HepG2 (cell line): Measurements from ENCODE around the gene KLHL40. TPM values are rescaled to one million over a fixed set of nuclear protein-coding genes. Genes with fewer than 3 reads are reported as not detected.

Experiments
- ARNT2 ChIP-seq: sonication (generic); formaldehyde crosslinking; IDR thresholded peaks from 2 replicates; pipeline ENCODE4 v1.8.0; 2022; ENCODE audit warnings: mild to moderate bottlenecking, low read depth, missing genetic modification reagents, moderate library complexity
- EED ChIP-seq: sonication (generic); formaldehyde crosslinking; IDR thresholded peaks from 2 replicates; pipeline ENCODE4 v1.5.0; 2020; ENCODE audit warnings: mild to moderate bottlenecking, missing genetic modification reagents
- HMG20B ChIP-seq: conservative IDR thresholded peaks from 2 replicates; pipeline ENCODE4 v1.6.1; 2016; ENCODE audit warnings: missing genetic modification reagents, missing compliant biosample characterization
- PITX1 ChIP-seq: sonication (generic); formaldehyde crosslinking; IDR thresholded peaks from 2 replicates; pipeline ENCODE4 v1.5.1; 2020; ENCODE audit warnings: mild to moderate bottlenecking, missing genetic modification reagents
- RARG ChIP-seq: sonication (generic); formaldehyde crosslinking; IDR thresholded peaks from 2 replicates; pipeline ENCODE4 v1.4.0; 2020; ENCODE audit warnings: low read depth, mild to moderate bottlenecking, missing genetic modification reagents
- RXRA ChIP-seq: sonication (generic); formaldehyde crosslinking; IDR thresholded peaks from 2 replicates; pipeline ENCODE4 v1.5.1; 2020; ENCODE audit warnings: missing genetic modification reagents
- SRSF4 ChIP-seq: fragments of 200-400 bp; formaldehyde crosslinking; IDR thresholded peaks from one replicate; pipeline ENCODE4 v1.6.1; 2018; ENCODE audit warnings: mild to moderate bottlenecking, low read depth, low read length, moderate library complexity; ENCODE audit not compliant: poor library complexity, severe bottlenecking
- TBX2 ChIP-seq: sonication (generic); formaldehyde crosslinking; IDR thresholded peaks from 2 replicates; pipeline ENCODE4 v1.5.0; 2020; ENCODE audit warnings: missing genetic modification reagents, mild to moderate bottlenecking, borderline replicate concordance
- ZGPAT ChIP-seq: IDR thresholded peaks from 2 replicates; pipeline ENCODE4 v1.6.1; 2016; ENCODE audit warnings: mild to moderate bottlenecking
- ZNF12 ChIP-seq: sonication (generic); formaldehyde crosslinking; IDR thresholded peaks from 2 replicates; pipeline ENCODE4 v1.5.0; 2020; ENCODE audit warnings: missing genetic modification reagents
- ZNF589 ChIP-seq: sonication (generic); formaldehyde crosslinking; conservative IDR thresholded peaks from 2 replicates; pipeline ENCODE4 v1.8.0; 2022; ENCODE audit warnings: mild to moderate bottlenecking, moderate library complexity, missing genetic modification reagents
- ZNF878 ChIP-seq: sonication (generic); formaldehyde crosslinking; IDR thresholded peaks from 2 replicates; pipeline ENCODE4 v1.8.1; 2023; ENCODE audit warnings: mild to moderate bottlenecking, missing genetic modification reagents, moderate library complexity
- ZSCAN5A ChIP-seq: sonication (generic); formaldehyde crosslinking; IDR thresholded peaks from 2 replicates; pipeline ENCODE4 v1.8.0; 2022; ENCODE audit warnings: mild to moderate bottlenecking, missing genetic modification reagents, borderline replicate concordance
- polyA plus RNA-seq, 8 experiments: library from polyadenylated mRNA; depleted of rRNA in 3 of 8; stranded (reverse) in 7 of 8; unstranded in 1 of 8; fragments of >200 nt; fragmentation: Illumina TruSeq in 4 of 8; extraction: Trizol in 4 of 8; gene quantifications; 2 replicates each; pipeline versions ENCODE4 v1.2.1 to v1.2.3, GENCODE V29; 2011 to 2016; ENCODE audit warnings: low read depth in 4 of 8, missing spikeins in 1 of 8, mixed read lengths in 1 of 8; ENCODE audit not compliant: insufficient read depth in 1 of 8
- total RNA-seq, 5 experiments: library from RNA; depleted of rRNA; stranded (reverse); fragments of >200 nt; fragmentation: Illumina TruSeq; extraction: Trizol; gene quantifications; 2 replicates each; pipeline ENCODE4 v1.2.3, GENCODE V29; 2016; ENCODE audit warnings: low read depth in 1 of 5
- TF ChIP-seq, protein P1 (sequence below): sonication (generic); formaldehyde crosslinking; IDR thresholded peaks from 2 replicates; pipeline ENCODE4 v1.5.0; 2020; ENCODE audit warnings: missing genetic modification reagents
- TF ChIP-seq, protein P2 (sequence below): conservative IDR thresholded peaks from 2 replicates; pipeline ENCODE4 v1.6.1; 2018; ENCODE audit warnings: missing genetic modification reagents
- TF ChIP-seq, protein P3 (sequence below): sonication (generic); formaldehyde crosslinking; IDR thresholded peaks from 2 replicates; pipeline ENCODE4 v1.5.0; 2020; ENCODE audit warnings: missing genetic modification reagents
- TF ChIP-seq, protein P4 (sequence below): sonication (generic); formaldehyde crosslinking; IDR thresholded peaks from 2 replicates; pipeline ENCODE4 v1.4.0; 2020; ENCODE audit warnings: missing genetic modification reagents
- TF ChIP-seq, protein P5 (sequence below): sonication (generic); formaldehyde crosslinking; IDR thresholded peaks from 2 replicates; pipeline ENCODE4 v1.8.0; 2022; ENCODE audit warnings: missing genetic modification reagents, mild to moderate bottlenecking, borderline replicate concordance

KLHL40 gene
- total and polyA plus RNA-seq, 2 of the 13 experiments (the other 11 are each of a cell fraction or from before 2014, with no cell fraction given) = not detected

- TF ChIP-seq, protein P1, sequence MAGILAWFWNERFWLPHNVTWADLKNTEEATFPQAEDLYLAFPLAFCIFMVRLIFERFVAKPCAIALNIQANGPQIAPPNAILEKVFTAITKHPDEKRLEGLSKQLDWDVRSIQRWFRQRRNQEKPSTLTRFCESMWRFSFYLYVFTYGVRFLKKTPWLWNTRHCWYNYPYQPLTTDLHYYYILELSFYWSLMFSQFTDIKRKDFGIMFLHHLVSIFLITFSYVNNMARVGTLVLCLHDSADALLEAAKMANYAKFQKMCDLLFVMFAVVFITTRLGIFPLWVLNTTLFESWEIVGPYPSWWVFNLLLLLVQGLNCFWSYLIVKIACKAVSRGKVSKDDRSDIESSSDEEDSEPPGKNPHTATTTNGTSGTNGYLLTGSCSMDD (CRISPR knock-in tag) = peak; percentile 74; the same call in 1 of the 2 replicates
- TF ChIP-seq, protein P2, sequence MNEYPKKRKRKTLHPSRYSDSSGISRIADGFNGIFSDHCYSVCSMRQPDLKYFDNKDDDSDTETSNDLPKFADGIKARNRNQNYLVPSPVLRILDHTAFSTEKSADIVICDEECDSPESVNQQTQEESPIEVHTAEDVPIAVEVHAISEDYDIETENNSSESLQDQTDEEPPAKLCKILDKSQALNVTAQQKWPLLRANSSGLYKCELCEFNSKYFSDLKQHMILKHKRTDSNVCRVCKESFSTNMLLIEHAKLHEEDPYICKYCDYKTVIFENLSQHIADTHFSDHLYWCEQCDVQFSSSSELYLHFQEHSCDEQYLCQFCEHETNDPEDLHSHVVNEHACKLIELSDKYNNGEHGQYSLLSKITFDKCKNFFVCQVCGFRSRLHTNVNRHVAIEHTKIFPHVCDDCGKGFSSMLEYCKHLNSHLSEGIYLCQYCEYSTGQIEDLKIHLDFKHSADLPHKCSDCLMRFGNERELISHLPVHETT = peak; percentile 70; the same call in 1 of the 2 replicates
- TF ChIP-seq ARNT2 = peak; percentile 92
- 0 out of 2 replicates have a peak, but pooled peaks have one; percentile 26 for TF ChIP-seq ZNF878 (CRISPR knock-in tag)
- no peak for TF ChIP-seq RARG (CRISPR knock-in tag)
- peak; percentile 58; the same call in 1 of the 2 replicates for TF ChIP-seq PITX1 (CRISPR knock-in tag)
- peak; percentile 34; the same call in 1 of the 2 replicates for TF ChIP-seq ZGPAT (CRISPR knock-in tag)
- no peak for TF ChIP-seq SRSF4
- TF ChIP-seq RXRA (CRISPR knock-in tag) = peak; percentile 44; the same call in 1 of the 2 replicates
- TF ChIP-seq HMG20B = peak; percentile 77; the same call in 1 of the 2 replicates
- TF ChIP-seq ZNF589 (CRISPR knock-in tag) = peak; percentile 86; the same call in 1 of the 2 replicates
- TF ChIP-seq, protein P3, sequence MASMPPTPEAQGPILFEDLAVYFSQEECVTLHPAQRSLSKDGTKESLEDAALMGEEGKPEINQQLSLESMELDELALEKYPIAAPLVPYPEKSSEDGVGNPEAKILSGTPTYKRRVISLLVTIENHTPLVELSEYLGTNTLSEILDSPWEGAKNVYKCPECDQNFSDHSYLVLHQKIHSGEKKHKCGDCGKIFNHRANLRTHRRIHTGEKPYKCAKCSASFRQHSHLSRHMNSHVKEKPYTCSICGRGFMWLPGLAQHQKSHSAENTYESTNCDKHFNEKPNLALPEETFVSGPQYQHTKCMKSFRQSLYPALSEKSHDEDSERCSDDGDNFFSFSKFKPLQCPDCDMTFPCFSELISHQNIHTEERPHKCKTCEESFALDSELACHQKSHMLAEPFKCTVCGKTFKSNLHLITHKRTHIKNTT (CRISPR knock-in tag) = no peak
- TF ChIP-seq, protein P4, sequence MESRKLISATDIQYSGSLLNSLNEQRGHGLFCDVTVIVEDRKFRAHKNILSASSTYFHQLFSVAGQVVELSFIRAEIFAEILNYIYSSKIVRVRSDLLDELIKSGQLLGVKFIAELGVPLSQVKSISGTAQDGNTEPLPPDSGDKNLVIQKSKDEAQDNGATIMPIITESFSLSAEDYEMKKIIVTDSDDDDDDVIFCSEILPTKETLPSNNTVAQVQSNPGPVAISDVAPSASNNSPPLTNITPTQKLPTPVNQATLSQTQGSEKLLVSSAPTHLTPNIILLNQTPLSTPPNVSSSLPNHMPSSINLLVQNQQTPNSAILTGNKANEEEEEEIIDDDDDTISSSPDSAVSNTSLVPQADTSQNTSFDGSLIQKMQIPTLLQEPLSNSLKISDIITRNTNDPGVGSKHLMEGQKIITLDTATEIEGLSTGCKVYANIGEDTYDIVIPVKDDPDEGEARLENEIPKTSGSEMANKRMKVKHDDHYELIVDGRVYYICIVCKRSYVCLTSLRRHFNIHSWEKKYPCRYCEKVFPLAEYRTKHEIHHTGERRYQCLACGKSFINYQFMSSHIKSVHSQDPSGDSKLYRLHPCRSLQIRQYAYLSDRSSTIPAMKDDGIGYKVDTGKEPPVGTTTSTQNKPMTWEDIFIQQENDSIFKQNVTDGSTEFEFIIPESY (CRISPR knock-in tag) = no peak
- peak; percentile 61; the same call in 1 of the 2 replicates for TF ChIP-seq EED (CRISPR knock-in tag)
- TF ChIP-seq ZSCAN5A (CRISPR knock-in tag) = peak; percentile 83; the same call in 1 of the 2 replicates
- TF ChIP-seq TBX2 = peak; percentile 66
- TF ChIP-seq, protein P5, sequence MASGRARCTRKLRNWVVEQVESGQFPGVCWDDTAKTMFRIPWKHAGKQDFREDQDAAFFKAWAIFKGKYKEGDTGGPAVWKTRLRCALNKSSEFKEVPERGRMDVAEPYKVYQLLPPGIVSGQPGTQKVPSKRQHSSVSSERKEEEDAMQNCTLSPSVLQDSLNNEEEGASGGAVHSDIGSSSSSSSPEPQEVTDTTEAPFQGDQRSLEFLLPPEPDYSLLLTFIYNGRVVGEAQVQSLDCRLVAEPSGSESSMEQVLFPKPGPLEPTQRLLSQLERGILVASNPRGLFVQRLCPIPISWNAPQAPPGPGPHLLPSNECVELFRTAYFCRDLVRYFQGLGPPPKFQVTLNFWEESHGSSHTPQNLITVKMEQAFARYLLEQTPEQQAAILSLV (CRISPR knock-in tag) = peak; percentile 32; the same call in 1 of the 2 replicates
- TF ChIP-seq ZNF12 (CRISPR knock-in tag) = peak; percentile 62; the same call in 1 of the 2 replicates
Observed at GRCh38 chr3:42701371-42702065, 16.2 kb downstream of the KLHL40 start (continued).
